ENCODE data around the gene TMA7.

GRCh38 chr3:48464713-48465221, 24.7 kb downstream of the TMA7 start:
- no peak for TF ChIP-seq EZH2 (IDR thresholded peaks at IDR 0.05; ENCODE audit: low read length, missing control alignments)
- no peak for TF ChIP-seq CTCF (conservative IDR thresholded peaks at IDR 0.05 in 1 of 2, IDR thresholded peaks at IDR 0.05 in 1 of 2; ENCODE audit: low read depth in 1 of 2, low read length in 2 of 2)
